GM12878 (cell line): ENCODE data around the gene DDX46. TPM values are rescaled to one million over a fixed set of nuclear protein-coding genes. Genes with fewer than 3 reads are reported as not detected.

Source experiments
- BACH1 ChIP-seq: fragments of 450-650 bp; IDR thresholded peaks from 2 replicates; pipeline ENCODE4 v1.6.1; 2017; ENCODE audit warnings: mild to moderate bottlenecking, borderline replicate concordance
- CHD4 ChIP-seq: fragments of 200-600 bp; sonication (generic); IDR thresholded peaks from 2 replicates; pipeline ENCODE4 v1.6.1; 2016; ENCODE audit warnings: mild to moderate bottlenecking
- GABPA ChIP-seq: IDR thresholded peaks from 2 replicates; pipeline ENCODE4 v1.6.1; 2014; ENCODE audit warnings: antibody characterized with exemption, low read depth, mild to moderate bottlenecking, inconsistent platforms
- HDAC6 ChIP-seq: fragments of 200-600 bp; sonication (generic); IDR thresholded peaks from one replicate; pipeline ENCODE4 v1.8.0; 2017; ENCODE audit warnings: antibody characterized with exemption; ENCODE audit not compliant: unreplicated experiment
- HDGF ChIP-seq: fragments of 450-650 bp; IDR thresholded peaks from 2 replicates; pipeline ENCODE4 v1.6.1; 2016; ENCODE audit warnings: antibody characterized with exemption
- KLF5 ChIP-seq: fragments of 450-650 bp; IDR thresholded peaks from 2 replicates; pipeline ENCODE4 v1.6.1; 2014; ENCODE audit warnings: mild to moderate bottlenecking; ENCODE audit not compliant: partially characterized antibody
- MXI1 ChIP-seq: fragments of 150-350 bp; IDR thresholded peaks from 2 replicates; pipeline ENCODE4 v1.6.1; 2011; ENCODE audit warnings: low read depth, mild to moderate bottlenecking, inconsistent platforms, low read length, improper control_type of control experiment
- NR2C2 ChIP-seq: IDR thresholded peaks from 2 replicates; pipeline ENCODE4 v1.6.1; 2011; ENCODE audit warnings: borderline replicate concordance, low read depth; ENCODE audit not compliant: control insufficient read depth, insufficient read length
- PAX8 ChIP-seq: fragments of 450-650 bp; IDR thresholded peaks from 2 replicates; pipeline ENCODE4 v1.6.1; 2017; ENCODE audit warnings: mild to moderate bottlenecking, moderate library complexity
- POLR2AphosphoS2 ChIP-seq: IDR thresholded peaks from 2 replicates; pipeline ENCODE4 v1.6.1; 2011; ENCODE audit warnings: low read depth, mild to moderate bottlenecking, low read length, improper control_type of control experiment, moderate library complexity
- RBBP5 ChIP-seq: fragments of 200-600 bp; sonication (generic); conservative IDR thresholded peaks from 2 replicates; pipeline ENCODE4 v1.6.1; 2016
- RELB ChIP-seq: fragments of 450-650 bp; IDR thresholded peaks from 2 replicates; pipeline ENCODE4 v1.6.1; 2017; ENCODE audit warnings: low read depth, mild to moderate bottlenecking, moderate library complexity
- SIX5 ChIP-seq: IDR thresholded peaks from 2 replicates; pipeline ENCODE4 v1.6.1; 2011; ENCODE audit warnings: mild to moderate bottlenecking, low read depth, low read length, moderate library complexity; ENCODE audit not compliant: severe bottlenecking
- TCF12 ChIP-seq: IDR thresholded peaks from 2 replicates; pipeline ENCODE4 v1.6.1; 2011; ENCODE audit warnings: low read depth, mild to moderate bottlenecking, low read length
- ZBTB40 ChIP-seq: fragments of 450-650 bp; IDR thresholded peaks from 2 replicates; pipeline ENCODE4 v1.6.1; 2016; ENCODE audit warnings: mild to moderate bottlenecking, moderate library complexity, borderline replicate concordance
- ZZZ3 ChIP-seq: IDR thresholded peaks from 2 replicates; pipeline ENCODE4 v1.6.1; 2011; ENCODE audit warnings: low read depth; ENCODE audit not compliant: control insufficient read depth, insufficient read length
- polyA plus RNA-seq, 11 experiments: library from polyadenylated mRNA; depleted of rRNA in 4 of 11; unstranded in 6 of 11; stranded (reverse) in 5 of 11; fragments of >200 nt; fragmentation: Nextera tagmentation in 4 of 11; fragmentation: Illumina TruSeq in 1 of 11; extraction: Ambion mirVana in 4 of 11; extraction: Trizol in 1 of 11; gene quantifications; 1 replicate in 1 of 11; 2 replicates in 10 of 11; pipeline versions ENCODE4 v1.2.1 to v1.2.3, GENCODE V29; 2011 to 2016; ENCODE audit warnings: inconsistent platforms in 2 of 11, missing spikeins in 2 of 11, low read depth in 1 of 11
- total RNA-seq, 4 experiments: library from RNA; depleted of rRNA in 3 of 4; stranded (reverse); fragments of >200 nt in 3 of 4; fragmentation: Illumina TruSeq in 1 of 4; extraction: Trizol in 1 of 4; gene quantifications; 2 replicates each; pipeline versions ENCODE4 v1.2.1 to v1.2.3, GENCODE V29; 2013 to 2021
- TF ChIP-seq, protein P1 (sequence below): fragments of 450-650 bp; IDR thresholded peaks from 2 replicates; pipeline ENCODE4 v1.6.1; 2017; ENCODE audit warnings: mild to moderate bottlenecking, low read depth, inconsistent platforms; ENCODE audit not compliant: poor library complexity, severe bottlenecking
- TF ChIP-seq, protein P2 (sequence below): fragments of 150-350 bp; IDR thresholded peaks from 2 replicates; pipeline ENCODE4 v1.6.1; 2014; ENCODE audit warnings: mild to moderate bottlenecking, low read depth, low read length
- TF ChIP-seq, protein P3 (sequence below): IDR thresholded peaks from 2 replicates; pipeline ENCODE4 v1.6.1; 2012; ENCODE audit warnings: low read depth, low read length, improper control_type of control experiment

DDX46 gene
- total and polyA plus RNA-seq, 10 of the 15 experiments (the other 5 are each of a cell fraction or from before 2014, with no cell fraction given): 23.0 to 77.1 (median 42.2) TPM

DNA sequence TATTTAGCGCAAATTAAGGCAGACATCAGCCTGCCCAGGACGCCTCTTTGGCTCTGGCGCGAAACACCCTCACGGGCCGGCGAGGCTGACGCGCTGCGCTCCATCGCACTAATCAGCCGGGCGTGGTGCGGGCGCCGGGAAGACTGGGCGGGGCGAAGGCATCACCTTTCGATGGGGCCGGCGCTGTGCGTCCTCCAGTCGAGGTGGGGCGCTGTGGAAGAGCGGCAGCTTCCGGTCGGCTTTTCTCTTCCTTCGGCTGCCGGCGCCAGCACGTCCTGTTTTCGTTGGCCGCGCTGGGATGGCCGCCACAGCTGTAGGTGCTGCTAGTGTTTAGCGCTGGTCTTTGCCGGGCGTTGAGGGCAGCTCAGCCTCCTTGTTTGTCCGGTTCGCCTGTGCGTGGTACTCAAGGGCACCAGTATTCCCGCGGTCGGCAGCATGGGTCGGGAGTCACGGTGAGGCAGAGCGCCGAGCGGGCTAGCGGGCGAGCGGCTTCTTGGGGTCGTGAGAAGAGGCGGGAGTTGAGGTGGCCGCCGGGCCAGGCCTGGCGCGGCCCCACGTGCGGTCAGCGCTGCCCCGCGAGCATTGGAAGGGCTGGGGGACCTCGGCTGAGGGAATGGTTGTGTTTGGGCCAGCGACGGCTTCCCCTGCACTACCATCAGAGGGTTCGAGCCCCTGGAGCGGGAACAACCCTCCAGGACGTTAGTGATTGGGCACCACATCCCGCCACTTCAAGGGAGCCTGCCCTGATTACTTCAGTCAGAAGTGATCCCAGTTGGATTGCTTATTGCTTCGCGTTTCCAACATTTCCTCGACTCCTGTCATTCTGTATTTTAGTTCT is at the start of gene DDX46 (continued):
- TF ChIP-seq, protein P1, sequence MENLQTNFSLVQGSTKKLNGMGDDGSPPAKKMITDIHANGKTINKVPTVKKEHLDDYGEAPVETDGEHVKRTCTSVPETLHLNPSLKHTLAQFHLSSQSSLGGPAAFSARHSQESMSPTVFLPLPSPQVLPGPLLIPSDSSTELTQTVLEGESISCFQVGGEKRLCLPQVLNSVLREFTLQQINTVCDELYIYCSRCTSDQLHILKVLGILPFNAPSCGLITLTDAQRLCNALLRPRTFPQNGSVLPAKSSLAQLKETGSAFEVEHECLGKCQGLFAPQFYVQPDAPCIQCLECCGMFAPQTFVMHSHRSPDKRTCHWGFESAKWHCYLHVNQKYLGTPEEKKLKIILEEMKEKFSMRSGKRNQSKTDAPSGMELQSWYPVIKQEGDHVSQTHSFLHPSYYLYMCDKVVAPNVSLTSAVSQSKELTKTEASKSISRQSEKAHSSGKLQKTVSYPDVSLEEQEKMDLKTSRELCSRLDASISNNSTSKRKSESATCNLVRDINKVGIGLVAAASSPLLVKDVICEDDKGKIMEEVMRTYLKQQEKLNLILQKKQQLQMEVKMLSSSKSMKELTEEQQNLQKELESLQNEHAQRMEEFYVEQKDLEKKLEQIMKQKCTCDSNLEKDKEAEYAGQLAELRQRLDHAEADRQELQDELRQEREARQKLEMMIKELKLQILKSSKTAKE: no peak
- TF ChIP-seq HDGF: peak; percentile 71; the same call in 1 of the 2 replicates
- TF ChIP-seq, protein P2, sequence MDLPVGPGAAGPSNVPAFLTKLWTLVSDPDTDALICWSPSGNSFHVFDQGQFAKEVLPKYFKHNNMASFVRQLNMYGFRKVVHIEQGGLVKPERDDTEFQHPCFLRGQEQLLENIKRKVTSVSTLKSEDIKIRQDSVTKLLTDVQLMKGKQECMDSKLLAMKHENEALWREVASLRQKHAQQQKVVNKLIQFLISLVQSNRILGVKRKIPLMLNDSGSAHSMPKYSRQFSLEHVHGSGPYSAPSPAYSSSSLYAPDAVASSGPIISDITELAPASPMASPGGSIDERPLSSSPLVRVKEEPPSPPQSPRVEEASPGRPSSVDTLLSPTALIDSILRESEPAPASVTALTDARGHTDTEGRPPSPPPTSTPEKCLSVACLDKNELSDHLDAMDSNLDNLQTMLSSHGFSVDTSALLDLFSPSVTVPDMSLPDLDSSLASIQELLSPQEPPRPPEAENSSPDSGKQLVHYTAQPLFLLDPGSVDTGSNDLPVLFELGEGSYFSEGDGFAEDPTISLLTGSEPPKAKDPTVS: no peak
- TF ChIP-seq RBBP5: no peak
- peak; percentile 57 for TF ChIP-seq SIX5
- peak; percentile 98 for TF ChIP-seq RELB
- TF ChIP-seq GABPA: peak; percentile 96
- TF ChIP-seq CHD4: no peak
- TF ChIP-seq MXI1: peak; percentile 82; the same call in 1 of the 2 replicates
- TF ChIP-seq ZZZ3: no peak
- peak; percentile 76; the same call in 1 of the 2 replicates for TF ChIP-seq TCF12
- no peak for TF ChIP-seq NR2C2
- peak; percentile 54; the same call in 1 of the 2 replicates for TF ChIP-seq BACH1
- TF ChIP-seq KLF5: peak; percentile 72
- TF ChIP-seq ZBTB40: peak; percentile 92
- TF ChIP-seq PAX8: no peak
- no peak for TF ChIP-seq HDAC6
- TF ChIP-seq, protein P3, sequence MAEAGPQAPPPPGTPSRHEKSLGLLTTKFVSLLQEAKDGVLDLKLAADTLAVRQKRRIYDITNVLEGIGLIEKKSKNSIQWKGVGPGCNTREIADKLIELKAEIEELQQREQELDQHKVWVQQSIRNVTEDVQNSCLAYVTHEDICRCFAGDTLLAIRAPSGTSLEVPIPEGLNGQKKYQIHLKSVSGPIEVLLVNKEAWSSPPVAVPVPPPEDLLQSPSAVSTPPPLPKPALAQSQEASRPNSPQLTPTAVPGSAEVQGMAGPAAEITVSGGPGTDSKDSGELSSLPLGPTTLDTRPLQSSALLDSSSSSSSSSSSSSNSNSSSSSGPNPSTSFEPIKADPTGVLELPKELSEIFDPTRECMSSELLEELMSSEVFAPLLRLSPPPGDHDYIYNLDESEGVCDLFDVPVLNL: no peak
- peak; percentile 80; the same call in 1 of the 2 replicates for TF ChIP-seq POLR2AphosphoS2
